ENCODE data around the gene SEMA5B. TPM values are rescaled to one million over a fixed set of nuclear protein-coding genes. Genes with fewer than 3 reads are reported as not detected.

The SEMA5B gene
- total RNA-seq, 1 experiment from 2014 or later = 1.0 TPM

DNA sequence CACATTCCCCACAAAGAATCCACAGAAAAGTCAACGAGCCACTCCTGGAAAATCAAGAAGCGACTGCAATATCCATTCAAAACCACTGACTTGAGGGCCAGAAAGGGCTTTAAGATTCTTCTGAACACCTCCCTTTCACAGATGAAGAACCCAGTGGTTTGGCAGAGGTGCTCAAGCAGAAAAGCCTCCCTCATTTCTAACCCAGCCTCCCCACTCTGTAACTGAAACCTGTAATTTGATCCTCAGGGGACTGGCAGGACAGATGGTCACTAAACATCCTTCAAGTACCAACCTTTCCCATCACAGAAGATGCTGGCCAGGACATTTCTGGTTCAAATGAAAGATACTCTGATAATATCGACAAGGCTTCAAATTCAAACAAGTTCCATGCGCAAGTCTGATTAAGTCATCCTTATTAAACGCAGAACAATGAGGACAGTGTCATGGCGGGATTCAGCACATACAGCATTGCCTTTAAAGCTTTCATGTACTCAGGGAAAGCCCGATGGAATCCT, 5.5 kb downstream of the SEMA5B start:
- peaks cover 3% of the 10 kb centered on the region for H3K27me3 ChIP-seq (replicated peaks; ENCODE audit: control insufficient read depth, insufficient read depth, low read length)

DNA sequence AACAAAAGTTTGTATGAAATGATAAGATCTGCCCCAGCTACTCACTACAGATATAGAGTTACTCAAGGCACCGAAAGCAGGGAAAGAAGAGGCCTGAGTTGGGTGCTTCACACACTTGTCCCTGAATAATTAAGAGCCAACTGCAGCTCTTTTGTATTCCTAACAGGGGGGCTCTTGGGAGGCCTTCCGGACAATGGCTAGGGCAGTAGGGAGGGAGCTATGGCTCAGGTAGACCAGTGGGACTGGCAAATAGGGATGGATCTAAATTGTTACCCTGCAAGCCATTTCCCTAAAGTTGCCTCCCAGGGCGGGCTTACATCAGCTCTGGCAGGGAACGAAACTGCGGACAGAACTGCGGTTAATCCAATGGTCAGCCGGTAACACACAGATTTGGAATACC, 6.2 kb downstream of the SEMA5B start:
- ChIA-PET POLR2A (no interaction called here), CTCF (interaction anchor here (0.8 kb wide), 1 partner anchor 10 kb away, joined by 3 read pairs; no protein-coding TSS in a partner anchor)
- no peak overlapping the region for H3K27ac Mint-ChIP-seq (ENCODE audit: unreplicated experiment)
- Histone ChIP-seq H3K4me3 (ENCODE audit: low read depth, low read length) (no peak overlapping the region), H3K9me3 (no peaks in the 10 kb centered on the region), H3K36me3 (ENCODE audit: control insufficient read depth, insufficient read depth, low read length) (no peaks in the 10 kb centered on the region), H3K27me3 (replicated peaks; ENCODE audit: control insufficient read depth, insufficient read depth, low read length) (peaks cover 3% of the 10 kb centered on the region), H3K4me1 (no peaks in the 10 kb centered on the region)
- no peaks in the 10 kb centered on the region for H3K4me1 Mint-ChIP-seq (ENCODE audit: low read depth, unreplicated experiment)
- BruUV-seq (replicated peaks) = no TSS peak
- no peaks in the 10 kb centered on the region for H3K36me3 Mint-ChIP-seq (ENCODE audit: insufficient read depth, unreplicated experiment)
- no peak for DNase-seq
- H3K4me3 Mint-ChIP-seq (ENCODE audit: unreplicated experiment) = no peak overlapping the region
- TF ChIP-seq, protein P1, sequence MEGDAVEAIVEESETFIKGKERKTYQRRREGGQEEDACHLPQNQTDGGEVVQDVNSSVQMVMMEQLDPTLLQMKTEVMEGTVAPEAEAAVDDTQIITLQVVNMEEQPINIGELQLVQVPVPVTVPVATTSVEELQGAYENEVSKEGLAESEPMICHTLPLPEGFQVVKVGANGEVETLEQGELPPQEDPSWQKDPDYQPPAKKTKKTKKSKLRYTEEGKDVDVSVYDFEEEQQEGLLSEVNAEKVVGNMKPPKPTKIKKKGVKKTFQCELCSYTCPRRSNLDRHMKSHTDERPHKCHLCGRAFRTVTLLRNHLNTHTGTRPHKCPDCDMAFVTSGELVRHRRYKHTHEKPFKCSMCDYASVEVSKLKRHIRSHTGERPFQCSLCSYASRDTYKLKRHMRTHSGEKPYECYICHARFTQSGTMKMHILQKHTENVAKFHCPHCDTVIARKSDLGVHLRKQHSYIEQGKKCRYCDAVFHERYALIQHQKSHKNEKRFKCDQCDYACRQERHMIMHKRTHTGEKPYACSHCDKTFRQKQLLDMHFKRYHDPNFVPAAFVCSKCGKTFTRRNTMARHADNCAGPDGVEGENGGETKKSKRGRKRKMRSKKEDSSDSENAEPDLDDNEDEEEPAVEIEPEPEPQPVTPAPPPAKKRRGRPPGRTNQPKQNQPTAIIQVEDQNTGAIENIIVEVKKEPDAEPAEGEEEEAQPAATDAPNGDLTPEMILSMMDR (IDR thresholded peaks at IDR 0.05; ENCODE audit: insufficient read depth in 1 of 2, low read depth in 1 of 2, low read length in 1 of 2, severe bottlenecking in 1 of 2, unreplicated experiment in 1 of 2) = no peak
- intact Hi-C loops (cut with micrococcal nuclease; ENCODE audit: unreplicated experiment) = loop anchor here (10.0 kb wide), 1 partner anchor 327 kb away; no protein-coding TSS in a partner anchor
- no peaks in the 10 kb centered on the region for H3K9me3 Mint-ChIP-seq (ENCODE audit: unreplicated experiment)
- peaks cover 11% of the 10 kb centered on the region for H3K27me3 Mint-ChIP-seq (ENCODE audit: insufficient read depth, unreplicated experiment)

More for the DNA sequence above, 5.5 kb downstream of the SEMA5B start:
- intact Hi-C loops (cut with micrococcal nuclease; ENCODE audit: unreplicated experiment) = loop anchor here (10.0 kb wide), 1 partner anchor 327 kb away; no protein-coding TSS in a partner anchor
- no peaks in the 10 kb centered on the region for H3K36me3 Mint-ChIP-seq (ENCODE audit: insufficient read depth, unreplicated experiment)
- no peaks in the 10 kb centered on the region for H3K9me3 ChIP-seq
- no peaks in the 10 kb centered on the region for H3K9me3 Mint-ChIP-seq (ENCODE audit: unreplicated experiment)
- DNase-seq = no peak
- ChIA-PET CTCF (no interaction called here), POLR2A (no interaction called here)
- no peak overlapping the region for H3K4me3 Mint-ChIP-seq (ENCODE audit: unreplicated experiment)
- H3K4me1 ChIP-seq = no peaks in the 10 kb centered on the region
- H3K36me3 ChIP-seq (ENCODE audit: control insufficient read depth, insufficient read depth, low read length) = no peaks in the 10 kb centered on the region
- BruUV-seq (replicated peaks) = no TSS peak
- H3K4me1 Mint-ChIP-seq (ENCODE audit: low read depth, unreplicated experiment) = no peaks in the 10 kb centered on the region
- H3K27ac Mint-ChIP-seq (ENCODE audit: unreplicated experiment) = no peak overlapping the region
- TF ChIP-seq, protein P1 (IDR thresholded peaks at IDR 0.05; ENCODE audit: insufficient read depth in 1 of 2, low read depth in 1 of 2, low read length in 1 of 2, severe bottlenecking in 1 of 2, unreplicated experiment in 1 of 2) = no peak
- H3K4me3 ChIP-seq (ENCODE audit: low read depth, low read length) = no peak overlapping the region
- peaks cover 11% of the 10 kb centered on the region for H3K27me3 Mint-ChIP-seq (ENCODE audit: insufficient read depth, unreplicated experiment)

DNA sequence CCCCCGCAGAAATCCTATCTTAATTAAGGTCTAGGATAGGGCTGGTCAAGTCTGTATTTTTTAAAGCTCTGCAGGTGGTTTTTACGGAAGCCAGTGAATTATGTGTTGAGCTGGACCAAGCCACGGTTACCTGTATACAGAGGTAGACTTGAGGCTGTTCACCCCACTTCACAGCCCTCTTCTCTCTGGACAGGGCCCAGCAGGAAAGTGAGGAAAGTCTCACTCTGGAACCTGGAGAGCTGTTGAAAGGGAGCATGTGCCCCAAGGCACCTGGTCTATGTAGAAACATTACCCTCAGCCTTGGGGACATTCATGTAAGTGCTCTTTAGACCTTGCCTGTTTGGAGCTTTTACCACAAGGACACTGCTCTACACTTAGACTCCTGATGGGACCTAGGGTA, 6.9 kb downstream of the SEMA5B start:
- Mint-ChIP-seq H3K27ac (ENCODE audit: unreplicated experiment) (no peak overlapping the region), H3K9me3 (ENCODE audit: unreplicated experiment) (no peaks in the 10 kb centered on the region), H3K36me3 (ENCODE audit: insufficient read depth, unreplicated experiment) (no peaks in the 10 kb centered on the region), H3K4me3 (ENCODE audit: unreplicated experiment) (no peak overlapping the region), H3K4me1 (ENCODE audit: low read depth, unreplicated experiment) (no peaks in the 10 kb centered on the region), H3K27me3 (ENCODE audit: insufficient read depth, unreplicated experiment) (peaks cover 8% of the 10 kb centered on the region)
- no peaks in the 10 kb centered on the region for H3K36me3 ChIP-seq (ENCODE audit: control insufficient read depth, insufficient read depth, low read length)
- intact Hi-C loops (cut with micrococcal nuclease; ENCODE audit: unreplicated experiment) = loop anchor here (10.0 kb wide), 1 partner anchor 326 kb away; no protein-coding TSS in a partner anchor
- CTCF ChIA-PET = interaction anchor here (0.8 kb wide), 1 partner anchor 11 kb away, joined by 3 read pairs; no protein-coding TSS in a partner anchor
- peaks cover 3% of the 10 kb centered on the region for H3K27me3 ChIP-seq (replicated peaks; ENCODE audit: control insufficient read depth, insufficient read depth, low read length)
- TF ChIP-seq, protein P1 (IDR thresholded peaks at IDR 0.05; ENCODE audit: insufficient read depth in 1 of 2, low read depth in 1 of 2, low read length in 1 of 2, severe bottlenecking in 1 of 2, unreplicated experiment in 1 of 2) = no peak
- no peak for DNase-seq
- no peaks in the 10 kb centered on the region for H3K9me3 ChIP-seq
- H3K4me1 ChIP-seq = no peaks in the 10 kb centered on the region
- POLR2A ChIA-PET = no interaction called here
- no peak overlapping the region for H3K4me3 ChIP-seq (ENCODE audit: low read depth, low read length)
- BruUV-seq (replicated peaks) = no TSS peak

Data from Caco-2 (cell line).